Right lobe of liver (tissue), 4 donors: ENCODE measurements around the gene ZSCAN22.
A peak's percentile ranks its signal among the peaks of the same experiment; 100 is the strongest.
"Not testable (repeated sequence)": the region's sequence is repeated elsewhere in the genome, so short reads cannot be mapped to it uniquely, and the experiment has no call there.

Experiments
- POLR2A ChIP-seq: fragments of 450-650 bp; IDR thresholded peaks from one replicate; pipeline ENCODE4 v1.6.1; 2017; ENCODE audit warnings: antibody characterized with exemption, mild to moderate bottlenecking
- TF ChIP-seq, protein P1 (sequence below), 4 donors: fragments of 200-600 bp in 3 of 4; fragments of 450-650 bp in 1 of 4; IDR thresholded peaks; one replicate each; pipeline versions ENCODE4 v1.5.1 to v1.8.0; 2016 to 2022; ENCODE audit warnings: antibody characterized with exemption in 4 of 4, mild to moderate bottlenecking in 2 of 4
- donor health status: DM: no; HTN: no; CAD: no.
- donor health status: DM: no; HTN: no; CAD: no.
- donor health status: DM: no; HTN: yes; CAD: no.

GRCh38 chr19:58310685-58311084 lies 16.1 kb upstream of the ZSCAN22 start:
- TF ChIP-seq, protein P1, sequence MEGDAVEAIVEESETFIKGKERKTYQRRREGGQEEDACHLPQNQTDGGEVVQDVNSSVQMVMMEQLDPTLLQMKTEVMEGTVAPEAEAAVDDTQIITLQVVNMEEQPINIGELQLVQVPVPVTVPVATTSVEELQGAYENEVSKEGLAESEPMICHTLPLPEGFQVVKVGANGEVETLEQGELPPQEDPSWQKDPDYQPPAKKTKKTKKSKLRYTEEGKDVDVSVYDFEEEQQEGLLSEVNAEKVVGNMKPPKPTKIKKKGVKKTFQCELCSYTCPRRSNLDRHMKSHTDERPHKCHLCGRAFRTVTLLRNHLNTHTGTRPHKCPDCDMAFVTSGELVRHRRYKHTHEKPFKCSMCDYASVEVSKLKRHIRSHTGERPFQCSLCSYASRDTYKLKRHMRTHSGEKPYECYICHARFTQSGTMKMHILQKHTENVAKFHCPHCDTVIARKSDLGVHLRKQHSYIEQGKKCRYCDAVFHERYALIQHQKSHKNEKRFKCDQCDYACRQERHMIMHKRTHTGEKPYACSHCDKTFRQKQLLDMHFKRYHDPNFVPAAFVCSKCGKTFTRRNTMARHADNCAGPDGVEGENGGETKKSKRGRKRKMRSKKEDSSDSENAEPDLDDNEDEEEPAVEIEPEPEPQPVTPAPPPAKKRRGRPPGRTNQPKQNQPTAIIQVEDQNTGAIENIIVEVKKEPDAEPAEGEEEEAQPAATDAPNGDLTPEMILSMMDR (IDR thresholded peaks at IDR 0.05) = peak in 3 of 4 donors; percentile 29 to 40 (median 30)
- TF ChIP-seq POLR2A = not testable (repeated sequence)
